C1 segment of cervical spinal cord (tissue), 14 donors: ENCODE data around the gene COL5A1.
"Not testable (repeated sequence)": the region's sequence is repeated elsewhere in the genome, so short reads cannot be mapped to it uniquely, and the experiment has no call there.

ENCODE experiments used
- DNase-seq, 14 donors: peaks; one replicate each; lab custom pipeline; 2025; lab: John Stamatoyannopoulos, UW

COL5A1 gene

GRCh38 chr9:134690946-134691694 lies 49.5 kb downstream of the COL5A1 start:
- no peak for DNase-seq

- no peak for DNase-seq
Measured at GRCh38 chr9:134691695-134692572, 50.3 kb downstream of the COL5A1 start.

- no peak for DNase-seq
Measured at GRCh38 chr9:134692573-134692860, 50.9 kb downstream of the COL5A1 start.

GRCh38 chr9:134693011-134693410 lies 51.4 kb downstream of the COL5A1 start:
- DNase-seq = no peak

- no peak for DNase-seq
Measured at GRCh38 chr9:134693641-134694367, 52.2 kb downstream of the COL5A1 start.

- no peak for DNase-seq
Measured at GRCh38 chr9:134694368-134694665, 52.7 kb downstream of the COL5A1 start.

GRCh38 chr9:134694714-134695113 lies 53.1 kb downstream of the COL5A1 start:
- DNase-seq = no peak

GRCh38 chr9:134695144-134695543 lies 53.5 kb downstream of the COL5A1 start:
- DNase-seq = no peak

GRCh38 chr9:134696433-134696832 lies 54.8 kb downstream of the COL5A1 start:
- DNase-seq = no peak

GRCh38 chr9:134698111-134698510 lies 56.5 kb downstream of the COL5A1 start:
- DNase-seq = no peak

GRCh38 chr9:134698587-134699342 lies 57.2 kb downstream of the COL5A1 start:
- DNase-seq = peak in 9 of 14 donors; percentile 7 to 65 (median 22)

- no peak for DNase-seq
Measured at GRCh38 chr9:134699343-134699740, 57.7 kb downstream of the COL5A1 start.

- peak in 1 of 14 donors; percentile 47 for DNase-seq
Measured at GRCh38 chr9:134700636-134701350, 59.2 kb downstream of the COL5A1 start.

- DNase-seq = no peak
Measured at GRCh38 chr9:134701581-134702259, 60.1 kb downstream of the COL5A1 start.

GRCh38 chr9:134702291-134702690 lies 60.7 kb downstream of the COL5A1 start:
- DNase-seq = no peak

- not testable (repeated sequence) for DNase-seq
Measured at GRCh38 chr9:134703730-134704114, 62.1 kb downstream of the COL5A1 start.

- DNase-seq = no peak
Measured at GRCh38 chr9:134704498-134704897, 62.9 kb downstream of the COL5A1 start.

GRCh38 chr9:134705786-134706185 lies 64.2 kb downstream of the COL5A1 start:
- DNase-seq = no peak

GRCh38 chr9:134706522-134706921 lies 64.9 kb downstream of the COL5A1 start:
- no peak for DNase-seq

- DNase-seq = peak in 5 of 14 donors; percentile 9 to 33 (median 20)
Measured at GRCh38 chr9:134707031-134707680, 65.6 kb downstream of the COL5A1 start.
